ENCODE results near the gene PGS1. TPM values are rescaled to one million over a fixed set of nuclear protein-coding genes. Genes with fewer than 3 reads are reported as not detected.

The PGS1 gene
- polyA plus RNA-seq, 3 donors, result 26.0 to 87.1 (median 28.0) TPM

GRCh38 chr17:78338486-78339259 lies 39.8 kb upstream of the PGS1 start:
- peaks cover 62% of the 10 kb centered on the region for H3K4me1 Mint-ChIP-seq
- H3K36me3 ChIP-seq (replicated peaks in 1 of 2; ENCODE audit: control insufficient read depth in 1 of 2, insufficient read depth in 2 of 2, low read length in 2 of 2), result no peaks in the 10 kb centered on the region
- TF ChIP-seq, protein P1, sequence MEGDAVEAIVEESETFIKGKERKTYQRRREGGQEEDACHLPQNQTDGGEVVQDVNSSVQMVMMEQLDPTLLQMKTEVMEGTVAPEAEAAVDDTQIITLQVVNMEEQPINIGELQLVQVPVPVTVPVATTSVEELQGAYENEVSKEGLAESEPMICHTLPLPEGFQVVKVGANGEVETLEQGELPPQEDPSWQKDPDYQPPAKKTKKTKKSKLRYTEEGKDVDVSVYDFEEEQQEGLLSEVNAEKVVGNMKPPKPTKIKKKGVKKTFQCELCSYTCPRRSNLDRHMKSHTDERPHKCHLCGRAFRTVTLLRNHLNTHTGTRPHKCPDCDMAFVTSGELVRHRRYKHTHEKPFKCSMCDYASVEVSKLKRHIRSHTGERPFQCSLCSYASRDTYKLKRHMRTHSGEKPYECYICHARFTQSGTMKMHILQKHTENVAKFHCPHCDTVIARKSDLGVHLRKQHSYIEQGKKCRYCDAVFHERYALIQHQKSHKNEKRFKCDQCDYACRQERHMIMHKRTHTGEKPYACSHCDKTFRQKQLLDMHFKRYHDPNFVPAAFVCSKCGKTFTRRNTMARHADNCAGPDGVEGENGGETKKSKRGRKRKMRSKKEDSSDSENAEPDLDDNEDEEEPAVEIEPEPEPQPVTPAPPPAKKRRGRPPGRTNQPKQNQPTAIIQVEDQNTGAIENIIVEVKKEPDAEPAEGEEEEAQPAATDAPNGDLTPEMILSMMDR (IDR thresholded peaks at IDR 0.05), result no peak
- H3K4me1 ChIP-seq (ENCODE audit: control insufficient read depth in 1 of 2, insufficient read depth in 2 of 2, low read length in 2 of 2), result peaks cover 69 to 72% of the 10 kb centered on the region in 2 donors
- no peaks in the 10 kb centered on the region for H4K20me1 ChIP-seq (ENCODE audit: insufficient read depth, low read length)
- peak in 1 of 3 donors; percentile 66 for DNase-seq
- intact Hi-C loops (cut with micrococcal nuclease), result loop anchor here in 1 of 2 donors (5.0 kb wide), 1 partner anchor 51 kb away; no protein-coding TSS in a partner anchor
- H2AFZ ChIP-seq (ENCODE audit: insufficient read depth, low read depth, low read length, poor library complexity, severe bottlenecking), result no peak overlapping the region
- H3K9me3 Mint-ChIP-seq, result no peaks in the 10 kb centered on the region
- H3K4me3 Mint-ChIP-seq, result no peak overlapping the region
- peak overlapping the region; percentile 91 to 98 (median 95) for H3K27ac Mint-ChIP-seq
- peak overlapping the region; percentile 82 to 84 for H3K27ac ChIP-seq (ENCODE audit: low read depth in 1 of 2, low read length in 2 of 2)
- no peak overlapping the region for H3K4me2 ChIP-seq (replicated peaks; ENCODE audit: extremely low read depth, low read length, poor library complexity, severe bottlenecking)
- no peaks in the 10 kb centered on the region for H3K79me2 ChIP-seq (ENCODE audit: insufficient read depth, low read length)
- peaks cover 0 to 4% of the 10 kb centered on the region in 2 donors for H3K27me3 ChIP-seq (ENCODE audit: control insufficient read depth in 2 of 2, insufficient read depth in 2 of 2, low read length in 2 of 2)
- H3K36me3 Mint-ChIP-seq, result peaks cover 0 to 5% of the 10 kb centered on the region in 2 donors
- H3K9ac ChIP-seq (ENCODE audit: insufficient read depth, low read length, poor library complexity, severe bottlenecking), result no peak overlapping the region
- WGBS (ENCODE audit: insufficient coverage), result 37% methylated on average over 4 of the region's 11 CpGs
- no peaks in the 10 kb centered on the region for H3K9me3 ChIP-seq (replicated peaks in 1 of 2; ENCODE audit: control insufficient read depth in 1 of 2, insufficient read depth in 1 of 2, low read length in 2 of 2)
- H3K27me3 Mint-ChIP-seq (ENCODE audit: low read depth in 3 of 3), result peaks cover 0 to 7% (median 7%) of the 10 kb centered on the region in 3 donors
- no peak overlapping the region for H3K4me3 ChIP-seq (replicated peaks in 1 of 3; ENCODE audit: low read depth in 2 of 3, low read length in 3 of 3)

GRCh38 chr17:78340183-78340955 lies 38.1 kb upstream of the PGS1 start:
- no peak for DNase-seq
- Histone ChIP-seq H3K9me3 (replicated peaks in 1 of 2; ENCODE audit: control insufficient read depth in 1 of 2, insufficient read depth in 1 of 2, low read length in 2 of 2) (no peaks in the 10 kb centered on the region), H3K79me2 (ENCODE audit: insufficient read depth, low read length) (no peaks in the 10 kb centered on the region), H3K4me1 (ENCODE audit: control insufficient read depth in 1 of 2, insufficient read depth in 2 of 2, low read length in 2 of 2) (peaks cover 74 to 79% of the 10 kb centered on the region in 2 donors), H3K27me3 (ENCODE audit: control insufficient read depth in 2 of 2, insufficient read depth in 2 of 2, low read length in 2 of 2) (peaks cover 0 to 18% of the 10 kb centered on the region in 2 donors), H2AFZ (ENCODE audit: insufficient read depth, low read depth, low read length, poor library complexity, severe bottlenecking) (no peak overlapping the region), H3K27ac (ENCODE audit: low read depth in 1 of 2, low read length in 2 of 2) (no peak overlapping the region), H3K4me2 (replicated peaks; ENCODE audit: extremely low read depth, low read length, poor library complexity, severe bottlenecking) (no peak overlapping the region), H4K20me1 (ENCODE audit: insufficient read depth, low read length) (no peaks in the 10 kb centered on the region), H3K36me3 (replicated peaks in 1 of 2; ENCODE audit: control insufficient read depth in 1 of 2, insufficient read depth in 2 of 2, low read length in 2 of 2) (no peaks in the 10 kb centered on the region), H3K4me3 (replicated peaks in 1 of 3; ENCODE audit: low read depth in 2 of 3, low read length in 3 of 3) (no peak overlapping the region), H3K9ac (ENCODE audit: insufficient read depth, low read length, poor library complexity, severe bottlenecking) (no peak overlapping the region)
- Mint-ChIP-seq H3K4me3 (peak overlapping the region; percentile 20 to 23), H3K9me3 (no peaks in the 10 kb centered on the region), H3K36me3 (peaks cover 0 to 5% of the 10 kb centered on the region in 2 donors), H3K4me1 (peaks cover 65% of the 10 kb centered on the region), H3K27ac (peak overlapping the region in 6 of 7 donors; percentile 50 to 87 (median 79)), H3K27me3 (ENCODE audit: low read depth in 3 of 3) (peaks cover 7 to 11% (median 8%) of the 10 kb centered on the region in 3 donors)
- TF ChIP-seq, protein P1 (IDR thresholded peaks at IDR 0.05), result no peak
- intact Hi-C loops (cut with micrococcal nuclease), result no loop called here
- WGBS (ENCODE audit: insufficient coverage), result 96% methylated on average over 8 of the region's 10 CpGs

Data from CD14-positive monocyte (primary cell).